ENCODE data around the gene TNRC6B. TPM values are rescaled to one million over a fixed set of nuclear protein-coding genes. Genes with fewer than 3 reads are reported as not detected.
A peak's percentile ranks its signal among the peaks of the same experiment; 100 is the strongest.
"Not testable (repeated sequence)": the region's sequence is repeated elsewhere in the genome, so short reads cannot be mapped to it uniquely, and the experiment has no call there.

Gene TNRC6B
- total RNA-seq, 1 donor: 35.3 TPM

DNA sequence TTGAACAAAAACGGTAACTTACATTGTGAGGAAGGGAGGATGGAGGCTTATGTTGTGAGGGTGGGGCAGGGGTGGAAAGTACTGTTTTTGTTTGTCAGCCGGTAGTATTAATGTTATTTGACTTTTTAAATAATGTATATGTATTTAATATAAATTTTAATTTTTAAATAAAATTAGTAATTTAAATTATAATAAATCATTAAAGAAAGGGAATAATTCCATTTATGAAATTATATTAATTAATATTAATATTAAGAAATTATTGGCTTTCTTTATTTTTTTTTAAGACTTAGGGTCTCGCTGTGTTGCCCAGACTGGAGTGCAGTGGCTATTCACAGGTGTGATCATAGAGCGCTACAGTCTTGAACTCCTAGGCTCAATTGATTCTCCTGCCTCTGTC lies 24.0 kb upstream of the TNRC6B start:
- DNase-seq (ENCODE audit: low read depth): no peak
- TF ChIP-seq, protein P1, sequence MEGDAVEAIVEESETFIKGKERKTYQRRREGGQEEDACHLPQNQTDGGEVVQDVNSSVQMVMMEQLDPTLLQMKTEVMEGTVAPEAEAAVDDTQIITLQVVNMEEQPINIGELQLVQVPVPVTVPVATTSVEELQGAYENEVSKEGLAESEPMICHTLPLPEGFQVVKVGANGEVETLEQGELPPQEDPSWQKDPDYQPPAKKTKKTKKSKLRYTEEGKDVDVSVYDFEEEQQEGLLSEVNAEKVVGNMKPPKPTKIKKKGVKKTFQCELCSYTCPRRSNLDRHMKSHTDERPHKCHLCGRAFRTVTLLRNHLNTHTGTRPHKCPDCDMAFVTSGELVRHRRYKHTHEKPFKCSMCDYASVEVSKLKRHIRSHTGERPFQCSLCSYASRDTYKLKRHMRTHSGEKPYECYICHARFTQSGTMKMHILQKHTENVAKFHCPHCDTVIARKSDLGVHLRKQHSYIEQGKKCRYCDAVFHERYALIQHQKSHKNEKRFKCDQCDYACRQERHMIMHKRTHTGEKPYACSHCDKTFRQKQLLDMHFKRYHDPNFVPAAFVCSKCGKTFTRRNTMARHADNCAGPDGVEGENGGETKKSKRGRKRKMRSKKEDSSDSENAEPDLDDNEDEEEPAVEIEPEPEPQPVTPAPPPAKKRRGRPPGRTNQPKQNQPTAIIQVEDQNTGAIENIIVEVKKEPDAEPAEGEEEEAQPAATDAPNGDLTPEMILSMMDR (IDR thresholded peaks at IDR 0.05; ENCODE audit: insufficient read depth, low read length): no peak

DNA sequence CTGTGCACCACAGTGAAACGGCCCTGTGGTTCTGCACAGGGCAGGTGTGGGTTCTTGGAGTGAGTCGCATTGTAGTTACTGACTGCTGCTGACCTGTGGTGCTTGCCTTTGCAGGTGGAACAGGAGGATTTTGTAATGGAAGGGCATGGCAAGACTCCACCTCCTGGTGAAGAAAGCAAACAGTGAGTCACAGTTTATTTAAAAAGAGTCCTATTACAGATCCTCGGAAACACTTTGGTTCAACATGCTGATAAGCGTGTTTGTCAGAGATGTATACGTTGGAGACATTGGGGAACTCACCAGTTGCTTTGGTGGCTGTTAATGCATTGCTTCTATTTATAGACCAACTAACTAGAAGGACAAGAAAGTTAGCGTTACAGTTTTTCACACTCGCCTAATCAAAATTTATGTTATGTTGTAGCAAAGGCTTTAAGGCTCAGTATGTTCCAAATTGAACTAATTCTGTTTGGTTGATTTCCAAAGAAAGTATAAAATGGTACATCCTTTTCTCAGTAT lies 21.7 kb upstream of the TNRC6B start:
- DNase-seq (ENCODE audit: low read depth): peak; percentile 42
- H3K4me3 ChIP-seq (ENCODE audit: low read depth, low read length): no peak overlapping the region
- TF ChIP-seq, protein P1 (IDR thresholded peaks at IDR 0.05; ENCODE audit: insufficient read depth, low read length): peak; percentile 26

More for the DNA sequence above, 24.0 kb upstream of the TNRC6B start:
- no peak overlapping the region for H3K4me3 ChIP-seq (ENCODE audit: low read depth, low read length)

DNA sequence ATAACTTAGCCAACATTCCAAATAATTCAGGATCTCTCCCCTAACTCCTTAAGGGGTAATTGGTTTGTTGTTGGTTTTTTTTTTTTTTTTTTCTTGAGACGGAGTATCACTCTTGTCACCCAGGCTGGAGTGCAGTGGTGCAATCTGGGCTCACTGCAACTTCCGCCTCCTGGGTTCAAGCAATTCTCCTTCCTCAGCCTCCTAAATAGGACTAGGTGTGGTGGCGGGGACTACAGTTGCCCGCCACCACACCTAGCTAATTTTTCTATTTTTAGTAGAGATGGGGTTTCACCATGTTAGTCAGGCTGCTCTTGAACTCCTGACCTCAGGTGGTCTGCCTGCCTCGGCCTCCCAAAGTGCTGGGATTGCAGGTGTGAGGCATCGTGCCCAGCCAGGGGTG lies 21.0 kb upstream of the TNRC6B start:
- not testable (repeated sequence) for DNase-seq (ENCODE audit: low read depth); H3K4me3 ChIP-seq (ENCODE audit: low read depth, low read length)

DNA sequence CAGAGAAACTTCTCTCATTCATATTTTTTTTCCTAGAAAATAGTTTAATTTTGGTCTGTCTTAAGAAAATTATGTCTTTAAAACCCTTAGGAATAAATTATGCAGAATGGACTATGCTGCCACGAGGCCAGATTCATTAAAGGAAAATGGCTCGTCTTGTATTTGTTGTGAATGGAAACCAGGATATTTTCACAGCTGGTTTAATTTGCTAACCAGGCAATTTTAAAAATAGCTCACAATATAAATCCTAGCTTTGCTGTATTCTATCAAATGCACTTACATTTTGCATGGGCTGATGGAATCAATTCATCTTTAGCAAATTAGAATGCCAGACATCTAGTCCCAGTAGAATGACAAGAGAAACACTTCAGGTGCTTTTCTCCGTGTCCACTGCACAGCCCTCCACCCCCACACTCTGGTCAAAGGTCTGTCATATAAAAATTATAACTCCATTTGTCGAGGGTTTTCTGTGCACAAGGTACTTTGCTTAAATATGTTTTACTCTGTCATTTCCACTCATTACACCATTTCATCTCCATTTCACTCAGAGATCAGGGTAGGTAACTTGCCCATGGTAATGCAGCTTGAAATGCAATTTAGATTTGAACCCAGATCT lies 20.3 kb upstream of the TNRC6B start:
- TF ChIP-seq, protein P1 (IDR thresholded peaks at IDR 0.05; ENCODE audit: insufficient read depth, low read length): no peak
- no peak for DNase-seq (ENCODE audit: low read depth)
- no peak overlapping the region for H3K4me3 ChIP-seq (ENCODE audit: low read depth, low read length)

DNA sequence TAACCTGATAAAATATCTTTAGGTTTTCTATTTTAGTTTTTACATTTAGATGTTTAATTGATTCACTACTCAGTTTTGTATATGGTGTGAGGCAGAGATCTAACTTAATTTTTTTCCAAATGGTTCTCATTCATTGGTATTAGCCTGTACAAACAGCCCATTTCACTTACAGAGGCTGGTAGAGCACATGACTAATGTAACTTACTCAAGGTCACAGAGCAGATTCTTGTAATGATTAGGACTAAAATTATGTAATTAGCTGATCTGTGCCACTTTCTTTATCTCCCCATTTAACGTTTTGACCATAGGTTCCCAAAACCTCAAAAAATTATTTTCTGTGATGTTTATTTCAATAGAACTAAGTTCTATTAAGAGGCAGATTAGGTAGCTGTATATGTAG lies 16.5 kb upstream of the TNRC6B start:
- H3K4me3 ChIP-seq (ENCODE audit: low read depth, low read length): no peak overlapping the region
- DNase-seq (ENCODE audit: low read depth): no peak
- TF ChIP-seq, protein P1 (IDR thresholded peaks at IDR 0.05; ENCODE audit: insufficient read depth, low read length): no peak

DNA sequence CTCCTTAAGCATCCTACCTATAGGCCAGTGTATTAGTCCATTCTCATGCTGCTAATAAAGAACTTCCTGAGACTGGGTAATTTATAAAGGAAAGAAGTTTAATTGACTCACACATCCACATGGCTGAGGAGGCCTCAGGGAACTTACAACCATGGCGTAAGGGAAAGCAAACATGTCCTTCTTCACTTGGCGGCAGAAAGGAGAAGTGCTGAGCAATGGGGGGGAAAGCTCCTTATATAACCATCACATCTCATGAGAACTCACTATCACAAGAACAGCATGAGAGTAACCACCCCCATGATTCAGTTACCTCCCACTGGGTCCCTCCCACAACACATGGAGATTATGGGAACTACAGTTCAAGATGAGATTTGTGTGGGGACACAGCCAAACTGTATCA lies 12.2 kb upstream of the TNRC6B start:
- not testable (repeated sequence) for DNase-seq (ENCODE audit: low read depth); H3K4me3 ChIP-seq (ENCODE audit: low read depth, low read length)

DNA sequence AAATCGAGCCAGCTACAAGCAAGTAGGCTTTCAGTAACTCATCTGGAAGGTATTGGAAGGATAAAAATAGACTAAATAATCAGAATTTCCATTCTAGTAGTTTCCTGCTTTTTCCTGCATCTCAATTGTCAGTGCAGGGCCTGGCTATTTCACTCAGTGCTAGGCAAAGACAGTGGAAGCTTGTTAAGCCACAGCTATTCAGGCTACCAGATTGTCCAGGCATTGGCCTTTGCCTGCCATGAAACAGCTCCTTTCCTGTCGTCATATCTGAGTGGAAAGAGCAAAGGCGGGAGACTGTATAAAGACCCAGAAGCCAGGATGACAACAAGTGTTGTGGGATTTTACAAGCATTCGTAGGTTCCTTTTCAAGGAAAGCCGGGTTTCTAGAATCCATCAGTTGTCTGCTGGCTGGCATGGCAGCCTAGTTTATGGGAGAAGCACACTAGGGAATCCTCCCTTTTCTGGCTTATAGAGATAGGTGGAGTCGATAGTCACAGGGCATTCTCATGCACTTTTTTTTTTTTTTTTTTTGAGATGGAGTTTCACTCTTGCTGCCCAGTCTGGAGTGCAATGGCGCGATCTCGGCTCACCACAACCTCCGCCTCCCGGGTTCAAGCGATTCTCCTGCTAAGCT lies 2.0 kb upstream of the TNRC6B start:
- TF ChIP-seq, protein P1 (IDR thresholded peaks at IDR 0.05; ENCODE audit: insufficient read depth, low read length): no peak
- no peak overlapping the region for H3K4me3 ChIP-seq (ENCODE audit: low read depth, low read length)
- DNase-seq (ENCODE audit: low read depth): peak; percentile 42
